ENCODE data around the gene YWHAQ. TPM values are rescaled to one million over a fixed set of nuclear protein-coding genes. Genes with fewer than 3 reads are reported as not detected.
A peak's percentile ranks its signal among the peaks of the same experiment; 100 is the strongest.

YWHAQ gene
- total and polyA plus RNA-seq, 2 of the 4 experiments (the other 2 are of a cell fraction) = 196 to 255 TPM

DNA sequence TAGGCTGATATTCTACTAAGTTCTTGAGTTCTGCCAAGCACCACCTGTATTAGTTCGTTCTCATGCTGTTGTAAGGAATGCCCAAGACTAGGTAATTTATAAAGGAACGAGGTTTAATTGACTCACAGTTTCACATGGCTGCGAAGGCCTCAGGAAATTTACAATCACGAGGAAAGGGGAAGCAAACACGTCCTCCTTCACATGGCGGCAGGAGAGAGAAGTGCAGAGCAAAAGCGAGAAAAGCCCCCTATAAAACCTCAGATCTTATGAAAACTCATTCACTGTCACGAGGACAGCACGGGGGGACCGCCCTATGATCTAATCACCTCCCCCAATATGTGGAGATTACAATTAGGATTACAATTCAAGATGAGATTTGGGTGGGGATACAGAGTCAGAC, 47.7 kb upstream of the YWHAQ start:
- Histone ChIP-seq H3K27ac (ENCODE audit: insufficient read depth, low read length) (no peak overlapping the region), H4K8ac (ENCODE audit: low read depth in 2 of 2, low read length in 2 of 2) (no peak overlapping the region), H3K27me3 (ENCODE audit: control insufficient read depth, insufficient read depth, low read length) (no peaks in the 10 kb centered on the region), H3K56ac (ENCODE audit: extremely low read depth, insufficient read depth, low read length) (no peak overlapping the region), H2BK20ac (ENCODE audit: low read depth, low read length) (0 out of 2 replicates have a peak overlapping the region, but pooled peaks have one; percentile 5), H4K20me1 (ENCODE audit: insufficient read depth, low read length) (no peaks in the 10 kb centered on the region), H4K91ac (ENCODE audit: insufficient read depth, low read depth, low read length) (no peak overlapping the region), H4K5ac (ENCODE audit: low read depth, low read length) (no peak overlapping the region), H3K18ac (ENCODE audit: low read depth, low read length) (no peak overlapping the region), H3K9me3 (ENCODE audit: control insufficient read depth, insufficient read depth, low read length) (no peaks in the 10 kb centered on the region), H3K79me1 (ENCODE audit: low read depth in 1 of 2, low read length in 2 of 2) (peaks cover 2 to 12% of the 10 kb centered on the region in 2 experiments; a peak in 1 of 4 replicates), H2BK5ac (ENCODE audit: low read depth, low read length, poor library complexity, severe bottlenecking) (no peak overlapping the region), H2AK5ac (ENCODE audit: low read depth, low read length) (no peak overlapping the region), H2AK9ac (replicated peaks; ENCODE audit: low read depth, low read length, poor library complexity) (no peak overlapping the region), H3K4me2 (ENCODE audit: low read depth, low read length) (no peak overlapping the region), H3K4me3 (ENCODE audit: insufficient read depth, low read depth, low read length) (no peak overlapping the region), H3K4ac (ENCODE audit: low read depth, low read length) (no peak overlapping the region), H2BK120ac (ENCODE audit: low read depth, low read length) (no peak overlapping the region), H3K9me1 (ENCODE audit: insufficient read depth, low read length) (peaks cover 15% of the 10 kb centered on the region; the same call in 1 of the 2 replicates), H3K36me3 (ENCODE audit: control insufficient read depth, insufficient read depth, low read length) (no peaks in the 10 kb centered on the region), H3K14ac (replicated peaks; ENCODE audit: low read depth, low read length) (no peak overlapping the region), H3K9ac (ENCODE audit: low read depth, low read length) (no peak overlapping the region), H2BK15ac (ENCODE audit: low read depth, low read length) (no peak overlapping the region), H2AFZ (replicated peaks; ENCODE audit: low read length, poor library complexity) (no peak overlapping the region), H3K4me1 (ENCODE audit: control insufficient read depth, insufficient read depth, low read length) (peaks cover 13% of the 10 kb centered on the region), H3K23ac (ENCODE audit: low read depth, low read length) (no peak overlapping the region)
- DNase-seq = no peak
- no peak for ATAC-seq (ENCODE audit: low read depth)
- intact Hi-C loops (cut with micrococcal nuclease) = loop anchor here (5.0 kb wide), 1 partner anchor 41 kb away; no protein-coding TSS in a partner anchor
- CTCF ChIA-PET = no interaction called here
- no TSS peak for BruUV-seq (replicated peaks)
- in situ Hi-C loops (cut with MboI; ENCODE audit: low sequenced_read_pairs) = no loop called here
- WGBS, 2 experiments (ENCODE audit: extremely low coverage in 2 of 2, insufficient read length in 1 of 2) = 92% methylated on average over 2 of the region's 10 CpGs; no CpG with 5 or more reads in 1 of the 2 experiments
- POLR2A ChIA-PET (ENCODE audit: unreplicated experiment) = no interaction called here
- dilution Hi-C loops (cut with HindIII; ENCODE audit: low sequenced_read_pairs, unreplicated experiment) = no loop called here
- TF ChIP-seq CHD1 (IDR thresholded peaks at IDR 0.05; ENCODE audit: low read depth, low read length) (no peak), MXI1 (IDR thresholded peaks at IDR 0.05; ENCODE audit: borderline replicate concordance, low read depth, low read length) (no peak), CEBPB (IDR thresholded peaks at IDR 0.05; ENCODE audit: low read depth, low read length) (no peak), NFE2L2 (IDR thresholded peaks at IDR 0.05; ENCODE audit: low read depth, low read length) (no peak), BHLHE40 (IDR thresholded peaks at IDR 0.05; ENCODE audit: low read depth, low read length) (no peak), RCOR1 (IDR thresholded peaks at IDR 0.05; ENCODE audit: insufficient replicate concordance, low read length) (no peak), MAZ (IDR thresholded peaks at IDR 0.05; ENCODE audit: borderline replicate concordance, low read depth, low read length) (no peak), FOS (IDR thresholded peaks at IDR 0.05; ENCODE audit: low read depth, low read length) (no peak), MAFK (IDR thresholded peaks at IDR 0.05; ENCODE audit: low read depth, low read length) (no peak), POLR2A (IDR thresholded peaks at IDR 0.05; ENCODE audit: low read depth, low read length) (no peak), RFX5 (IDR thresholded peaks at IDR 0.05; ENCODE audit: low read depth, low read length) (no peak), RAD21 (IDR thresholded peaks at IDR 0.05; ENCODE audit: low read length) (no peak), SMC3 (IDR thresholded peaks at IDR 0.05; ENCODE audit: low read depth, low read length) (no peak)
- TF ChIP-seq, protein P1, sequence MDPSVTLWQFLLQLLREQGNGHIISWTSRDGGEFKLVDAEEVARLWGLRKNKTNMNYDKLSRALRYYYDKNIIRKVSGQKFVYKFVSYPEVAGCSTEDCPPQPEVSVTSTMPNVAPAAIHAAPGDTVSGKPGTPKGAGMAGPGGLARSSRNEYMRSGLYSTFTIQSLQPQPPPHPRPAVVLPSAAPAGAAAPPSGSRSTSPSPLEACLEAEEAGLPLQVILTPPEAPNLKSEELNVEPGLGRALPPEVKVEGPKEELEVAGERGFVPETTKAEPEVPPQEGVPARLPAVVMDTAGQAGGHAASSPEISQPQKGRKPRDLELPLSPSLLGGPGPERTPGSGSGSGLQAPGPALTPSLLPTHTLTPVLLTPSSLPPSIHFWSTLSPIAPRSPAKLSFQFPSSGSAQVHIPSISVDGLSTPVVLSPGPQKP (IDR thresholded peaks at IDR 0.05; ENCODE audit: borderline replicate concordance, low read depth, low read length) = no peak
- TF ChIP-seq, protein P2, sequence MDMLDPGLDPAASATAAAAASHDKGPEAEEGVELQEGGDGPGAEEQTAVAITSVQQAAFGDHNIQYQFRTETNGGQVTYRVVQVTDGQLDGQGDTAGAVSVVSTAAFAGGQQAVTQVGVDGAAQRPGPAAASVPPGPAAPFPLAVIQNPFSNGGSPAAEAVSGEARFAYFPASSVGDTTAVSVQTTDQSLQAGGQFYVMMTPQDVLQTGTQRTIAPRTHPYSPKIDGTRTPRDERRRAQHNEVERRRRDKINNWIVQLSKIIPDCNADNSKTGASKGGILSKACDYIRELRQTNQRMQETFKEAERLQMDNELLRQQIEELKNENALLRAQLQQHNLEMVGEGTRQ (IDR thresholded peaks at IDR 0.05; ENCODE audit: low read depth, low read length) = no peak
- TF ChIP-seq, protein P3, sequence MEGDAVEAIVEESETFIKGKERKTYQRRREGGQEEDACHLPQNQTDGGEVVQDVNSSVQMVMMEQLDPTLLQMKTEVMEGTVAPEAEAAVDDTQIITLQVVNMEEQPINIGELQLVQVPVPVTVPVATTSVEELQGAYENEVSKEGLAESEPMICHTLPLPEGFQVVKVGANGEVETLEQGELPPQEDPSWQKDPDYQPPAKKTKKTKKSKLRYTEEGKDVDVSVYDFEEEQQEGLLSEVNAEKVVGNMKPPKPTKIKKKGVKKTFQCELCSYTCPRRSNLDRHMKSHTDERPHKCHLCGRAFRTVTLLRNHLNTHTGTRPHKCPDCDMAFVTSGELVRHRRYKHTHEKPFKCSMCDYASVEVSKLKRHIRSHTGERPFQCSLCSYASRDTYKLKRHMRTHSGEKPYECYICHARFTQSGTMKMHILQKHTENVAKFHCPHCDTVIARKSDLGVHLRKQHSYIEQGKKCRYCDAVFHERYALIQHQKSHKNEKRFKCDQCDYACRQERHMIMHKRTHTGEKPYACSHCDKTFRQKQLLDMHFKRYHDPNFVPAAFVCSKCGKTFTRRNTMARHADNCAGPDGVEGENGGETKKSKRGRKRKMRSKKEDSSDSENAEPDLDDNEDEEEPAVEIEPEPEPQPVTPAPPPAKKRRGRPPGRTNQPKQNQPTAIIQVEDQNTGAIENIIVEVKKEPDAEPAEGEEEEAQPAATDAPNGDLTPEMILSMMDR (conservative IDR thresholded peaks at IDR 0.05; ENCODE audit: low read depth, low read length) = no peak
